Measurements from ENCODE around the gene ARHGEF2. TPM values are rescaled to one million over a fixed set of nuclear protein-coding genes. Genes with fewer than 3 reads are reported as not detected.

ARHGEF2 gene
- total RNA-seq, 3 donors from 2014 or later: 79.7 to 132 (median 90.5) TPM

DNA sequence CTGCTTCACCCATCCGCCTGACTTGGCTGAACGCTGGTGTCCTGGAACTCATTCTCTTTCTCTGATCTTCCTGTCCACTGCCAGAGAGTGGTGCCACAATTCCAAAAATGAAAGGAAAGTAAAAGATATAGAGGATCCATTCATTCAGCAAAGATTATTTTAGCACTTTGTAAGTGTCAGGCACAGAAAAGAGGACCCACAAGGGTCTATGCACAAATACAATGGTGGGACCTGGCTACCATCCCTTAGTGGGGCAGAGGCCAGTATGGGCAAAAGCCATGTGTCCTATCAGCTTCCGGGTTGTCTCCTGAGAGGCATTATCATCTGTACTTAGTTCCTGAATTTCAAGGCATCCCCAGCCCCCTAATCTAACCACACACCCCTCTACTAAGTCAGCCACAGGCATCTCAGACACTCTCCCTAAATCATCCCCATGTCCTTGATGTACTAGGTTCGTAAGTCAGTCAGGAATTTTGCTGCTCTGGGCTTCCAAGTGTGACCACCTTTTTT lies 23.4 kb upstream of the ARHGEF2 start:
- no peaks in the 10 kb centered on the region for H3K9me3 ChIP-seq
- TF ChIP-seq, protein P1, sequence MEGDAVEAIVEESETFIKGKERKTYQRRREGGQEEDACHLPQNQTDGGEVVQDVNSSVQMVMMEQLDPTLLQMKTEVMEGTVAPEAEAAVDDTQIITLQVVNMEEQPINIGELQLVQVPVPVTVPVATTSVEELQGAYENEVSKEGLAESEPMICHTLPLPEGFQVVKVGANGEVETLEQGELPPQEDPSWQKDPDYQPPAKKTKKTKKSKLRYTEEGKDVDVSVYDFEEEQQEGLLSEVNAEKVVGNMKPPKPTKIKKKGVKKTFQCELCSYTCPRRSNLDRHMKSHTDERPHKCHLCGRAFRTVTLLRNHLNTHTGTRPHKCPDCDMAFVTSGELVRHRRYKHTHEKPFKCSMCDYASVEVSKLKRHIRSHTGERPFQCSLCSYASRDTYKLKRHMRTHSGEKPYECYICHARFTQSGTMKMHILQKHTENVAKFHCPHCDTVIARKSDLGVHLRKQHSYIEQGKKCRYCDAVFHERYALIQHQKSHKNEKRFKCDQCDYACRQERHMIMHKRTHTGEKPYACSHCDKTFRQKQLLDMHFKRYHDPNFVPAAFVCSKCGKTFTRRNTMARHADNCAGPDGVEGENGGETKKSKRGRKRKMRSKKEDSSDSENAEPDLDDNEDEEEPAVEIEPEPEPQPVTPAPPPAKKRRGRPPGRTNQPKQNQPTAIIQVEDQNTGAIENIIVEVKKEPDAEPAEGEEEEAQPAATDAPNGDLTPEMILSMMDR (IDR thresholded peaks at IDR 0.05): no peak
- DNase-seq (peak in 2 of 3 donors; percentile 41 to 64), ATAC-seq (peak; percentile 39)
- H3K4me3 ChIP-seq: no peak overlapping the region
- intact Hi-C loops (cut with DNase I, micrococcal nuclease): no loop called here
- H3K4me1 ChIP-seq (ENCODE audit: low read depth): peaks cover 6% of the 10 kb centered on the region
- H3K36me3 ChIP-seq (ENCODE audit: low read depth): no peaks in the 10 kb centered on the region

DNA sequence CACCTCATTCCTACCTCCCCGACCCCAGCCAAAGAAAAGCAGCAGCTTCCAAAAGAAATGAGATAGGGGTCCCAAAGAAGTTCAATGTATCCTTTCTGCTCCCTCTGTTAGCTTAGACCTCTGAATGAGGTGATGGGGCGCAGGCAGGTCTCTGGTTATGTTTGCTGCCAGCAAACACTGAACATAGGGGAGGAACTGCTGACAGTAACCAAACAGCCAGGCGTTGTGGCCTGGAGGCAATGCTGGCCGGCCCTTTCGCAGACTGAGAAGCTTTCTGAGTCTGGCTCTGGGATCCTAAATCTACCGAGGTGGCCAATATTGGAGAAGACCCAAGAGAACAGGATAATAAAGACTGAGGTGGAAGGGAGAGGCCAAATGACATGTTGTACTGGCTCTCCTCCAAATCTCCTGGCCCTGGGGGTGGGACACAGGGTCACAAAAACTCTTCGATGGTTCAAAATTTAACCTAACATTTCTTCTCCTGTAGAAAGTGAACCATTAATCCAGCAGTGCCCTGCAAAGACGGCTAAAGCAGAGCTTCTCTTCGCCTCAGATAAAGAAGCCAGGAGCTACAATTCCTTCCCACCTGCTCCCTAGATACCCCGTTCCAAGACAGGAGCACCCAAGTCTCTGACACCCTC lies 22.8 kb upstream of the ARHGEF2 start:
- H3K36me3 ChIP-seq (ENCODE audit: low read depth): no peaks in the 10 kb centered on the region
- peaks cover 6% of the 10 kb centered on the region for H3K4me1 ChIP-seq (ENCODE audit: low read depth)
- TF ChIP-seq, protein P1 (IDR thresholded peaks at IDR 0.05): no peak
- H3K4me3 ChIP-seq: no peak overlapping the region
- no peaks in the 10 kb centered on the region for H3K9me3 ChIP-seq
- DNase-seq: peak in 2 of 3 donors; percentile 25 to 51
- intact Hi-C loops (cut with DNase I, micrococcal nuclease): no loop called here
- ATAC-seq: peak; percentile 6

- intact Hi-C loops (cut with DNase I, micrococcal nuclease): no loop called here
Observed at GRCh38 chr1:155999964-156000363, 21.6 kb upstream of the ARHGEF2 start.

GRCh38 chr1:155996166-155996565 lies 17.8 kb upstream of the ARHGEF2 start:
- no peaks in the 10 kb centered on the region for H3K9me3 ChIP-seq
- H3K4me1 ChIP-seq (ENCODE audit: low read depth): no peaks in the 10 kb centered on the region
- TF ChIP-seq, protein P1 (IDR thresholded peaks at IDR 0.05): no peak
- intact Hi-C loops (cut with DNase I, micrococcal nuclease): no loop called here
- DNase-seq (no peak), ATAC-seq (no peak)
- no peaks in the 10 kb centered on the region for H3K36me3 ChIP-seq (ENCODE audit: low read depth)
- H3K4me3 ChIP-seq: no peak overlapping the region

More at GRCh38 chr1:155999964-156000363, 21.6 kb upstream of the ARHGEF2 start:
- TF ChIP-seq, protein P1 (IDR thresholded peaks at IDR 0.05): no peak
- ATAC-seq (no peak), DNase-seq (no peak)
- H3K4me1 ChIP-seq (ENCODE audit: low read depth): no peaks in the 10 kb centered on the region
- H3K4me3 ChIP-seq: no peak overlapping the region
- H3K9me3 ChIP-seq: no peaks in the 10 kb centered on the region
- no peaks in the 10 kb centered on the region for H3K36me3 ChIP-seq (ENCODE audit: low read depth)

- intact Hi-C loops (cut with DNase I, micrococcal nuclease): no loop called here
- Histone ChIP-seq H3K4me3 (no peak overlapping the region), H3K4me1 (ENCODE audit: low read depth) (no peaks in the 10 kb centered on the region), H3K9me3 (no peaks in the 10 kb centered on the region), H3K36me3 (ENCODE audit: low read depth) (no peaks in the 10 kb centered on the region)
- TF ChIP-seq, protein P1 (IDR thresholded peaks at IDR 0.05): no peak
- ATAC-seq (no peak), DNase-seq (no peak)
Observed at GRCh38 chr1:155993595-155993994, 15.2 kb upstream of the ARHGEF2 start.
